Upper lobe of left lung (tissue), 6 donors: ENCODE results near the gene ALDH3B1. TPM values are rescaled to one million over a fixed set of nuclear protein-coding genes. Genes with fewer than 3 reads are reported as not detected.

Source experiments
- ATAC-seq, 2 donors: fragments of 200-7000 bp; cut with Tn5 transposase; one replicate each; pipeline ENCODE4 v1.9.1; 2022; ENCODE audit warnings: mild to moderate bottlenecking in 2 of 2, moderate library complexity in 2 of 2; ENCODE audit not compliant: low FRiP score in 2 of 2
- DNase-seq, 2 donors: peaks; one replicate each; pipeline ENCODE4 v3.0.0-alpha.2; 2019 to 2020
- H3K27ac ChIP-seq, 4 donors: fragments of 200-600 bp; sonication (generic); one replicate each; pipeline ENCODE4 v1.5.1; 2016 to 2019
- H3K27me3 ChIP-seq, 4 donors: fragments of 200-600 bp; sonication (generic); one replicate each; pipeline ENCODE4 v1.5.1; 2017 to 2019
- H3K36me3 ChIP-seq, 4 donors: fragments of 200-600 bp; sonication (generic); one replicate each; pipeline ENCODE4 v1.5.1; 2016 to 2019
- H3K4me1 ChIP-seq, 4 donors: fragments of 200-600 bp; sonication (generic); one replicate each; pipeline ENCODE4 v1.5.1; 2018 to 2019
- H3K4me3 ChIP-seq, 4 donors: fragments of 200-600 bp; sonication (generic); one replicate each; pipeline ENCODE4 v1.5.1; 2017 to 2019; ENCODE audit warnings: mild to moderate bottlenecking in 2 of 4, moderate library complexity in 1 of 4
- H3K9me3 ChIP-seq, 4 donors: fragments of 200-600 bp; sonication (generic); one replicate each; pipeline ENCODE4 v1.5.1; 2018 to 2019
- EP300 ChIP-seq, 4 donors: sonication (generic); formaldehyde crosslinking; IDR thresholded peaks; one replicate each; pipeline ENCODE4 v1.5.1; 2017; ENCODE audit warnings: antibody characterized with exemption in 4 of 4, control low read depth in 2 of 4
- POLR2A ChIP-seq, 4 donors: fragments of 450-650 bp; IDR thresholded peaks; one replicate each; pipeline ENCODE4 v1.5.1; 2016 to 2017; ENCODE audit warnings: antibody characterized with exemption in 4 of 4, mild to moderate bottlenecking in 2 of 4
- POLR2AphosphoS5 ChIP-seq, 2 donors: sonication (generic); formaldehyde crosslinking; IDR thresholded peaks; one replicate each; pipeline ENCODE4 v1.5.1; 2017; ENCODE audit warnings: antibody characterized with exemption in 2 of 2
- WGBS, 2 donors: methylation state at CpG; one replicate each; pipeline ENCODE4 v1.1.5; 2017 to 2018; 5-methylcytosine and 5-hydroxymethylcytosine counted together
- total RNA-seq, 6 donors: library from RNA; depleted of rRNA in 4 of 6; stranded (reverse); fragments of >200 nt in 4 of 6; gene quantifications; one replicate each; pipeline versions ENCODE4 v1.1.0 to v1.2.1, GENCODE V29; 2016 to 2021
- TF ChIP-seq, protein P1 (sequence below), 6 experiments: fragments of 450-650 bp in 4 of 6; fragments of 200-600 bp in 2 of 6; sonication (generic) in 2 of 6; IDR thresholded peaks; one replicate each; pipeline ENCODE4 v1.5.1; 2016 to 2019; ENCODE audit warnings: antibody characterized with exemption in 6 of 6
- donor health status: DM: no; HTN: no; CAD: no; lungs with moderate emphysema.
- donor health status: DM: no; HTN: yes; CAD: no; lungs with severe emphysema.

The ALDH3B1 gene
- total RNA-seq, 6 donors from 2014 or later = 107 to 229 (median 185) TPM

DNA sequence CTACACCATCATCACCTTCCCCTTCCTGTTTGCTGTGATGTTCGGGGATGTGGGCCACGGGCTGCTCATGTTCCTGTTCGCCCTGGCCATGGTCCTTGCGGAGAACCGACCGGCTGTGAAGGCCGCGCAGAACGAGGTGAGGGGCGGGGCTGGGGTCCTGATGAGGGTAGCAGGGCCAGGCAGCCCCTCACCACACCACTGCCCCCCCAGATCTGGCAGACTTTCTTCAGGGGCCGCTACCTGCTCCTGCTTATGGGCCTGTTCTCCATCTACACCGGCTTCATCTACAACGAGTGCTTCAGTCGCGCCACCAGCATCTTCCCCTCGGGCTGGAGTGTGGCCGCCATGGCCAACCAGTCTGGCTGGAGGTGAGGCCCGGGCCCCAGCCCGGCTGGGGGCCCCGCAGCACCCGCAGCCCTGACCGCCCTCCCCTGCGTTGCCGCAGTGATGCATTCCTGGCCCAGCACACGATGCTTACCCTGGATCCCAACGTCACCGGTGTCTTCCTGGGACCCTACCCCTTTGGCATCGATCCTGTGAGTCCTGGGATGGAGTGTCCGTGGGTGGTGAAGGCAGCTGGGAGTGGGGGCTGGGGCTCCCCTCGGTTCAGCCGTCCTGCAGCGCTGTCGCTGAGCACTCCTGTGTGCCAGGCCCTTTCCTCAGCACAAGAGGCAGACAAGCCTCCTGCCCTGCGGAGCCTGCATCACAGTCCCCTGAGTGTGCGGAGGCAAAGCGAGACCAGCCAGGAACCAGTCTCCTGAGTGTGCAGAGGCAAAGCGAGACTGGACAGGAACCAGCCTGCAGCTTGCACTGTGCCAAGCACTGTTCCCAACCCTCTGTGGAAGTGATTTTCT, 37.5 kb downstream of the ALDH3B1 start:
- peaks cover 0 to 9% (median 5%) of the 10 kb centered on the region in 4 donors for H3K4me1 ChIP-seq
- H3K4me3 ChIP-seq = no peak overlapping the region
- H3K27ac ChIP-seq = peak overlapping the region in 1 of 4 donors; percentile 10
- TF ChIP-seq EP300 (IDR thresholded peaks at IDR 0.05) (no peak), POLR2AphosphoS5 (IDR thresholded peaks at IDR 0.05) (peak in 1 of 2 donors; percentile 41), POLR2A (IDR thresholded peaks at IDR 0.05) (no peak)
- TF ChIP-seq, protein P1, sequence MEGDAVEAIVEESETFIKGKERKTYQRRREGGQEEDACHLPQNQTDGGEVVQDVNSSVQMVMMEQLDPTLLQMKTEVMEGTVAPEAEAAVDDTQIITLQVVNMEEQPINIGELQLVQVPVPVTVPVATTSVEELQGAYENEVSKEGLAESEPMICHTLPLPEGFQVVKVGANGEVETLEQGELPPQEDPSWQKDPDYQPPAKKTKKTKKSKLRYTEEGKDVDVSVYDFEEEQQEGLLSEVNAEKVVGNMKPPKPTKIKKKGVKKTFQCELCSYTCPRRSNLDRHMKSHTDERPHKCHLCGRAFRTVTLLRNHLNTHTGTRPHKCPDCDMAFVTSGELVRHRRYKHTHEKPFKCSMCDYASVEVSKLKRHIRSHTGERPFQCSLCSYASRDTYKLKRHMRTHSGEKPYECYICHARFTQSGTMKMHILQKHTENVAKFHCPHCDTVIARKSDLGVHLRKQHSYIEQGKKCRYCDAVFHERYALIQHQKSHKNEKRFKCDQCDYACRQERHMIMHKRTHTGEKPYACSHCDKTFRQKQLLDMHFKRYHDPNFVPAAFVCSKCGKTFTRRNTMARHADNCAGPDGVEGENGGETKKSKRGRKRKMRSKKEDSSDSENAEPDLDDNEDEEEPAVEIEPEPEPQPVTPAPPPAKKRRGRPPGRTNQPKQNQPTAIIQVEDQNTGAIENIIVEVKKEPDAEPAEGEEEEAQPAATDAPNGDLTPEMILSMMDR (IDR thresholded peaks at IDR 0.05) = no peak
- H3K36me3 ChIP-seq = peaks cover 20 to 99% (median 91%) of the 10 kb centered on the region in 4 donors
- H3K27me3 ChIP-seq = no peaks in the 10 kb centered on the region
- 84 to 87% methylated on average over 13 to 37 of the region's 37 CpGs for WGBS, 2 donors
- DNase-seq (peak in 1 of 2 donors; percentile 69), ATAC-seq (no peak)
- no peaks in the 10 kb centered on the region for H3K9me3 ChIP-seq

DNA sequence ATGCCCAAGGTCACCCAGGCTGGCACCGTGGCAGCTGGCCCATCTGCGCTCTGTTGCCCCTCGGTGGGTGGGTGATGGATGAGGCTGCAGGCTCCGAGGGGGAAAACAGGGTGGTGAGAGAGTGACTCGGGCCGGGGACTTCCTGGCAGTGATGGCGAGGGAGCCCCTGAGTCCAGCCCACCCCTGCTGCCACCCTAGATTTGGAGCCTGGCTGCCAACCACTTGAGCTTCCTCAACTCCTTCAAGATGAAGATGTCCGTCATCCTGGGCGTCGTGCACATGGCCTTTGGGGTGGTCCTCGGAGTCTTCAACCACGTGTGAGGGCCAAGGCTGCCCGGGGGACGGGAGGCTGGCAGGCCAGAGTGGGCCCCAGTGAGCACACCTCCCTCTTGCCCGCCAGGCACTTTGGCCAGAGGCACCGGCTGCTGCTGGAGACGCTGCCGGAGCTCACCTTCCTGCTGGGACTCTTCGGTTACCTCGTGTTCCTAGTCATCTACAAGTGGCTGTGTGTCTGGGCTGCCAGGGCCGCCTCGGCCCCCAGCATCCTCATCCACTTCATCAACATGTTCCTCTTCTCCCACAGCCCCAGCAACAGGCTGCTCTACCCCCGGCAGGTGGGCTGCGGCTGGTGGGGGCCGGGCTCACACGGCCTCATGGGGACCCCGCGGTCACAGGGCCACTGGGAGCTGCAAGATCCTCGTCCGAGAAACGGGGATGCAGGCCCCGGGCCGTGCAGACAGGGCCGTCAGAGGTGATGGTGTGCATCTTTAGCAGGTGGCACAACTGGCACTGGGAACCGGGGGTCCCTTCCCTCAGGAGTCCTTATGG, 38.8 kb downstream of the ALDH3B1 start:
- no peak overlapping the region for H3K27ac ChIP-seq
- ATAC-seq (no peak), DNase-seq (peak in 1 of 2 donors; percentile 80)
- TF ChIP-seq, protein P1 (IDR thresholded peaks at IDR 0.05) = no peak
- TF ChIP-seq EP300 (IDR thresholded peaks at IDR 0.05) (no peak), POLR2A (IDR thresholded peaks at IDR 0.05) (no peak), POLR2AphosphoS5 (IDR thresholded peaks at IDR 0.05) (no peak)
- 92 to 95% methylated on average over 24 to 33 of the region's 35 CpGs for WGBS, 2 donors
- H3K27me3 ChIP-seq = no peaks in the 10 kb centered on the region
- H3K36me3 ChIP-seq = peaks cover 17 to 98% (median 84%) of the 10 kb centered on the region in 4 donors
- no peak overlapping the region for H3K4me3 ChIP-seq
- H3K4me1 ChIP-seq = peaks cover 0 to 9% (median 5%) of the 10 kb centered on the region in 4 donors
- no peaks in the 10 kb centered on the region for H3K9me3 ChIP-seq

DNA sequence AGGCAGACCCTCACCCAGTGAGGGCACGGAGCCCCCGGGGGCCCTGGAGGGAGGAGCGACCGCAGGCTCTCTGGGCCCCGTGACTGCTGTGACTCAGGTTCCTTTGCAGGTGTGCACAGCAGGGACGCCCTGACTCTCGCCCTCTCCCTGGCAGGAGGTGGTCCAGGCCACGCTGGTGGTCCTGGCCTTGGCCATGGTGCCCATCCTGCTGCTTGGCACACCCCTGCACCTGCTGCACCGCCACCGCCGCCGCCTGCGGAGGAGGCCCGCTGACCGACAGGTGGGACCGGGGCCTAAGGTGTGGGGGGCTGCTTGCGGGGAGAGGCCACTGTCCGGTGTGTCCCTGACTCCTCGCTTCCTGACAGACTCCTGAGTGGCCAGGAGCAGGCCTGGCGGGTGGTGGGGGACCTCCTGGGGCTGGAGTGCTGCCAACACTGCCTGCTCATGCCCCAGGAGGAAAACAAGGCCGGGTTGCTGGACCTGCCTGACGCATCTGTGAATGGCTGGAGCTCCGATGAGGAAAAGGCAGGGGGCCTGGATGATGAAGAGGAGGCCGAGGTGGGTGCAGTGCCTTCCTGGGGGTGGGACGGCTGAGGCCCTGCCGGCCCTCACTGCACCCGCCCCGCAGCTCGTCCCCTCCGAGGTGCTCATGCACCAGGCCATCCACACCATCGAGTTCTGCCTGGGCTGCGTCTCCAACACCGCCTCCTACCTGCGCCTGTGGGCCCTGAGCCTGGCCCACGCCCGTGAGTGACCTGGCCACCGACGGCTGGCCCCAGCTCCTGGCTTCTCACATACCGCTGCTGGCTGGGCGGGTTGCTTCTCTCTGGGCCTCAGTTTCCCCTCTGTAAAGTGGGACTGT, 39.6 kb downstream of the ALDH3B1 start:
- TF ChIP-seq, protein P1 (IDR thresholded peaks at IDR 0.05) = no peak
- TF ChIP-seq POLR2A (IDR thresholded peaks at IDR 0.05) (no peak), POLR2AphosphoS5 (IDR thresholded peaks at IDR 0.05) (no peak), EP300 (IDR thresholded peaks at IDR 0.05) (no peak)
- Histone ChIP-seq H3K9me3 (no peaks in the 10 kb centered on the region), H3K4me3 (no peak overlapping the region), H3K36me3 (peaks cover 11 to 93% (median 77%) of the 10 kb centered on the region in 4 donors), H3K4me1 (peaks cover 0 to 9% (median 5%) of the 10 kb centered on the region in 4 donors), H3K27me3 (no peaks in the 10 kb centered on the region), H3K27ac (no peak overlapping the region)
- DNase-seq (peak in 1 of 2 donors; percentile 78), ATAC-seq (no peak)
- 87 to 89% methylated on average over 19 to 26 of the region's 40 CpGs for WGBS, 2 donors

DNA sequence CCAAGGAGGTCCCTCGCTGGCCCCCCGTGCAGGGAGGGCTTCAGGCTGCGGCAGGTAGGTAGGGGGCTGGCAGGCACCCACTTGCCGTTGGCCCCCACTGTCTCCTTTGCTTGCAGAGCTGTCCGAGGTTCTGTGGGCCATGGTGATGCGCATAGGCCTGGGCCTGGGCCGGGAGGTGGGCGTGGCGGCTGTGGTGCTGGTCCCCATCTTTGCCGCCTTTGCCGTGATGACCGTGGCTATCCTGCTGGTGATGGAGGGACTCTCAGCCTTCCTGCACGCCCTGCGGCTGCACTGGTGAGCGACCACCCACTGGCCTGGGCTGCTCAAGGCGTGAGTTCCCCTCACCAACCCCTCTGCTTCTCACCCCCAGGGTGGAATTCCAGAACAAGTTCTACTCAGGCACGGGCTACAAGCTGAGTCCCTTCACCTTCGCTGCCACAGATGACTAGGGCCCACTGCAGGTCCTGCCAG, 40.3 kb downstream of the ALDH3B1 start:
- TF ChIP-seq EP300 (IDR thresholded peaks at IDR 0.05) (no peak), POLR2A (IDR thresholded peaks at IDR 0.05) (no peak), POLR2AphosphoS5 (IDR thresholded peaks at IDR 0.05) (no peak)
- TF ChIP-seq, protein P1 (IDR thresholded peaks at IDR 0.05) = no peak
- H3K27ac ChIP-seq = no peak overlapping the region
- DNase-seq (peak in 1 of 2 donors; percentile 78), ATAC-seq (no peak)
- H3K9me3 ChIP-seq = no peaks in the 10 kb centered on the region
- no peak overlapping the region for H3K4me3 ChIP-seq
- H3K36me3 ChIP-seq = peaks cover 8 to 87% (median 72%) of the 10 kb centered on the region in 4 donors
- H3K27me3 ChIP-seq = no peaks in the 10 kb centered on the region
- peaks cover 0 to 9% (median 5%) of the 10 kb centered on the region in 4 donors for H3K4me1 ChIP-seq
- 98% methylated on average over 18 of the region's 18 CpGs; no CpG with 5 or more reads in 1 of the 2 donors for WGBS, 2 donors
